Colon (tissue), 2 donors: ENCODE results near the gene TM4SF18.
A peak's percentile ranks its signal among the peaks of the same experiment; 100 is the strongest.

Experiments used
- FAIRE-seq: peaks from 2 replicates; lab custom pipeline; 2012; peaks lifted over from hg19 to GRCh38; lab: Jason Lieb, UNC
- donor health status: control.
- donor health status: control.

TM4SF18 gene

GRCh38 chr3:149283401-149283800, 50.0 kb downstream of the TM4SF18 start:
- FAIRE-seq = no peak

- no peak for FAIRE-seq
Measured at GRCh38 chr3:149282836-149283235, 50.6 kb downstream of the TM4SF18 start.

GRCh38 chr3:149282322-149282721, 51.1 kb downstream of the TM4SF18 start:
- FAIRE-seq = no peak

GRCh38 chr3:149280671-149281349, 52.6 kb downstream of the TM4SF18 start:
- FAIRE-seq = no peak

GRCh38 chr3:149278911-149279310, 54.5 kb downstream of the TM4SF18 start:
- no peak for FAIRE-seq

GRCh38 chr3:149277331-149277813, 56.1 kb downstream of the TM4SF18 start:
- no peak for FAIRE-seq

- no peak for FAIRE-seq
Measured at GRCh38 chr3:149276619-149277018, 56.8 kb downstream of the TM4SF18 start.

- FAIRE-seq = no peak
Measured at GRCh38 chr3:149274220-149274619, 59.2 kb downstream of the TM4SF18 start.

- peak; percentile 70 for FAIRE-seq
Measured at GRCh38 chr3:149273096-149273751, 60.2 kb downstream of the TM4SF18 start.

GRCh38 chr3:149271669-149272068, 61.8 kb downstream of the TM4SF18 start:
- no peak for FAIRE-seq

GRCh38 chr3:149270180-149270579, 63.3 kb downstream of the TM4SF18 start:
- no peak for FAIRE-seq

- no peak for FAIRE-seq
Measured at GRCh38 chr3:149269687-149270086, 63.7 kb downstream of the TM4SF18 start.
